GM10266 (cell line): ENCODE measurements around the gene PCP2.

Source experiments
- DNase-seq: peaks from one replicate; pipeline ENCODE4 v3.0.0; 2012; ENCODE audit errors: extremely low spot score
- CTCF ChIP-seq: IDR thresholded peaks from 2 replicates; pipeline ENCODE4 v1.5.1; 2012; ENCODE audit warnings: mild to moderate bottlenecking, low read depth; ENCODE audit not compliant: control insufficient read depth, insufficient read depth; ENCODE audit errors: missing control alignments

The PCP2 gene

GRCh38 chr19:7607212-7607873, 26.2 kb downstream of the PCP2 start:
- TF ChIP-seq CTCF: no peak
- DNase-seq: no peak

- no peak for DNase-seq
- no peak for TF ChIP-seq CTCF
These were observed 27.2 kb downstream of the PCP2 start for GRCh38 chr19:7606289-7606688.

GRCh38 chr19:7605490-7606222, 27.9 kb downstream of the PCP2 start:
- no peak for TF ChIP-seq CTCF
- DNase-seq: no peak

GRCh38 chr19:7603919-7604318, 29.6 kb downstream of the PCP2 start:
- no peak for DNase-seq
- no peak for TF ChIP-seq CTCF

GRCh38 chr19:7602935-7603497, 30.5 kb downstream of the PCP2 start:
- no peak for DNase-seq
- no peak for TF ChIP-seq CTCF

GRCh38 chr19:7602240-7602934, 31.1 kb downstream of the PCP2 start:
- no peak for DNase-seq
- TF ChIP-seq CTCF: no peak
